Endometrial microvascular endothelial cells (primary cell): Measurements from ENCODE around the gene TMEM120A. TPM values are rescaled to one million over a fixed set of nuclear protein-coding genes. Genes with fewer than 3 reads are reported as not detected.

ENCODE experiments used
- in situ Hi-C: cut with HindIII; loops from 2 replicates; pipeline ENCODE4 v1.10.0; 2017; ENCODE audit warnings: low sequenced_read_pairs, low pct_unique_long_range_greater_than_20kb; ENCODE audit errors: inconsistent ontology term
- total RNA-seq: library from RNA; depleted of rRNA; stranded (reverse); fragments of >200 nt; gene quantifications from one replicate; pipeline ENCODE4 v1.2.3, GENCODE V29; 2015; ENCODE audit errors: inconsistent ontology term

TMEM120A gene
- total RNA-seq, 1 donor from 2014 or later = 12.0 TPM

- in situ Hi-C loops = no loop called here
These were observed 28.8 kb downstream of the TMEM120A start for GRCh38 chr7:75965617-75966016.

- in situ Hi-C loops = no loop called here
These were observed 30.9 kb downstream of the TMEM120A start for GRCh38 chr7:75963381-75963995.

- in situ Hi-C loops = no loop called here
These were observed 31.6 kb downstream of the TMEM120A start for GRCh38 chr7:75962607-75963380.

- in situ Hi-C loops = no loop called here
These were observed 33.2 kb downstream of the TMEM120A start for GRCh38 chr7:75961218-75961617.

GRCh38 chr7:75960372-75960771 is 34.0 kb downstream of the TMEM120A start:
- in situ Hi-C loops = no loop called here

GRCh38 chr7:75958802-75959543 is 35.4 kb downstream of the TMEM120A start:
- in situ Hi-C loops = no loop called here

- in situ Hi-C loops = no loop called here
These were observed 37.2 kb downstream of the TMEM120A start for GRCh38 chr7:75957021-75957736.

- in situ Hi-C loops = no loop called here
These were observed 39.0 kb downstream of the TMEM120A start for GRCh38 chr7:75955331-75955955.

GRCh38 chr7:75953931-75954330 is 40.5 kb downstream of the TMEM120A start:
- in situ Hi-C loops = no loop called here

GRCh38 chr7:75953431-75953830 is 41.0 kb downstream of the TMEM120A start:
- in situ Hi-C loops = no loop called here

GRCh38 chr7:75951506-75951905 is 42.9 kb downstream of the TMEM120A start:
- in situ Hi-C loops = no loop called here

- in situ Hi-C loops = no loop called here
These were observed 44.2 kb downstream of the TMEM120A start for GRCh38 chr7:75950111-75950681.

- in situ Hi-C loops = no loop called here
These were observed 46.2 kb downstream of the TMEM120A start for GRCh38 chr7:75948179-75948578.

- in situ Hi-C loops = no loop called here
These were observed 48.1 kb downstream of the TMEM120A start for GRCh38 chr7:75946207-75946855.

GRCh38 chr7:75945297-75946168 is 48.9 kb downstream of the TMEM120A start:
- in situ Hi-C loops = no loop called here

GRCh38 chr7:75944507-75944906 is 49.9 kb downstream of the TMEM120A start:
- in situ Hi-C loops = no loop called here

- in situ Hi-C loops = no loop called here
These were observed 50.5 kb downstream of the TMEM120A start for GRCh38 chr7:75943864-75944263.
